ENCODE data around the gene BEST1. TPM values are rescaled to one million over a fixed set of nuclear protein-coding genes. Genes with fewer than 3 reads are reported as not detected.

Gene BEST1
- polyA plus RNA-seq, 2 donors, result 1.2 to 3.8 TPM

DNA sequence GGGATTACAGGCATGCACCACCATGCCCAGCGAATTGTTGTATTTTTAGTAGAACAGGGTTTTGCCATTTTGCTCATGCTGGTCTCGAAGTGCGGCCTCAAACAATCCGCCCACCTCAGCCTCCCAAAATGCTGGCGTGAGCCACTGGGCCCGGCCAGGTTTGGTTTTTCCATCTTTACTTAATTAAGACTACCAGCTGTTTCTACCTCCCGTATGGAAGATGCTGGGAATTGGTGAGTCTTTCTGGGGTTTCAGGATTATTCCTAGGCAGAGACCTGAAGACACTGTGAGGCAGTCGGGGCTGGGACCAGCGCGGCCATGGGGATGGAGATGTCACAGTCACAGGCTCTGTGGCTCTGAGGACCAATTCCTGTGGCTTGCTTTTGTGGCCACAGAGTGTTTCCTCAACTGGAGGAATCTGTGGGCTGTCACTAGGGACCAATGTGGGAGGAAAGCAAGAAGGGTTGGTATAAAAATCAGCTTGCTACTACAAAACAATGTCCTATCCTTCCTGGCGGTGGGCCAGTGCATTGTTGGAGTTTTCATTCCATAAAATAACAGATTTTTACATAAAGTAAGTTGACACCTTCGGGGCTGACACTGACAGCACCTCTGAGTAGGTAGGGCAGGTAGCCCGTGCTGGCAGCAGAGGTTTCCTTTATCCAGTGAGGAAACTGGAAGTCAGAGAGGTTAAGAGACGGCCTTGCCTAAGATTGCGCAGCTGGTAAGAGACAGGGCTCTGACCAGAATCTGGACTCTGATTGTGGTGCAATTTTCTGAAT lies 25.7 kb downstream of the BEST1 start:
- Histone ChIP-seq H3K36me3 (ENCODE audit: control insufficient read depth in 2 of 2, insufficient read depth in 2 of 2, low read length in 1 of 2) (no peaks in the 10 kb centered on the region), H3K9me3 (ENCODE audit: control insufficient read depth in 2 of 2, insufficient read depth in 1 of 2, low read depth in 1 of 2, low read length in 1 of 2) (no peaks in the 10 kb centered on the region), H3K27ac (ENCODE audit: low read depth in 2 of 2, low read length in 1 of 2) (no peak overlapping the region), H3K27me3 (ENCODE audit: control insufficient read depth in 1 of 2, insufficient read depth in 2 of 2, low read length in 2 of 2) (no peaks in the 10 kb centered on the region), H3K4me1 (ENCODE audit: control insufficient read depth in 2 of 2, insufficient read depth in 2 of 2, low read length in 1 of 2) (peaks cover 19 to 30% of the 10 kb centered on the region in 2 donors), H3K4me3 (ENCODE audit: low read depth in 1 of 2, low read length in 2 of 2) (no peak overlapping the region)
- 62 to 78% methylated on average over 15 of the region's 15 CpGs for WGBS, 2 donors

DNA sequence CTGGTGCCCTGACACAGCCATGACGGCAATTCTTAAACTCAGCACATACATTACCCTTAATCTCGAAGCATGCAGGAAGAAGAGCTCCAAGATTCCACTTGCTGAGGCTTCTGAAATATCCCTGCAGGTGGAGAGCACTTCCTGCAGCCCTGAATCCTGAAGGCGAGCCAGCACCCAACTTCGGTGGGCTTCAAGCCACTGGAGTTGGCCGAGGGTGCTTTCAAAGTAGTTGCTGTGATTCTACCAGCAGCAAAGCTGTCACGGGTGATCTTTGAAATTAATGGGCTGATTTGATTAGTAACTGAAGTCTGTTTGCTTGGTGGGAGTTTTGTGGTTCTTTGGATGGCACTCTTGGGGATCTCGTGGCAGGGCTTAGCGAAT lies 26.3 kb downstream of the BEST1 start:
- Histone ChIP-seq H3K4me1 (ENCODE audit: control insufficient read depth in 2 of 2, insufficient read depth in 2 of 2, low read length in 1 of 2) (peaks cover 15 to 24% of the 10 kb centered on the region in 2 donors), H3K9me3 (ENCODE audit: control insufficient read depth in 2 of 2, insufficient read depth in 1 of 2, low read depth in 1 of 2, low read length in 1 of 2) (no peaks in the 10 kb centered on the region), H3K4me3 (ENCODE audit: low read depth in 1 of 2, low read length in 2 of 2) (no peak overlapping the region), H3K36me3 (ENCODE audit: control insufficient read depth in 2 of 2, insufficient read depth in 2 of 2, low read length in 1 of 2) (no peaks in the 10 kb centered on the region), H3K27me3 (ENCODE audit: control insufficient read depth in 1 of 2, insufficient read depth in 2 of 2, low read length in 2 of 2) (no peaks in the 10 kb centered on the region), H3K27ac (ENCODE audit: low read depth in 2 of 2, low read length in 1 of 2) (no peak overlapping the region)
- WGBS, 2 donors, result 77 to 89% methylated on average over 8 of the region's 8 CpGs

DNA sequence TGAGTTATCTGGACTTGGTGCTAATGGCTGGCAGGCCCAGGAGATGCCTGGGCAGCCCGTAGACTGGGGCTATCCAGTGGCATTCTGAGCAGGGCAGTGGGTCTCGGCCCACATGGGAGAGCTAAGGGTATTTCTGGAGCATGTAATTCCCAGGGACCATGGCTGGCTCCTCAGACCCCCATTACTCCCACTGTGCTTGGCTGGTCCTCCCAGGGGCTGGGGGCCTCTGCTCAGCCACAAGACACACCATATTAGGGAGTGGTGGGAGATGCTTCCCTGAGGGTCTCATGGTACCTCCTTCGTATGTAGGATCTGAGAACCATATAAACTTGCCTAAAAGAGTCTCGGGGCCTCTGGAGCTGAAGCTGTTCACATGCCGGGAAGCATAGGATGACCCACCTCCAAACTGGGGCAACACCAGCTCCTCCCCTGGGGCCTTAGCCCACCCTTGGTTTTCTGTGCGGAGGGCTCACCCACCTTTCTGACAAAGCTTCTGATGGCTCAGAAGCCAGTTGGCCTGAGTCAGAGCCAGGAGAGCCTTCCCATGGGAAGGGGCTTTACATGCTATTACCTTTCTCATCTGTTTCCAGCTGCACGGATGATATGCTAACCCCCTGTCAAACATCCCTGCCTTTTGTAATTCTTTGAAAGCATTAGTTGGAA lies 26.8 kb downstream of the BEST1 start:
- Histone ChIP-seq H3K4me1 (ENCODE audit: control insufficient read depth in 2 of 2, insufficient read depth in 2 of 2, low read length in 1 of 2) (peaks cover 15 to 21% of the 10 kb centered on the region in 2 donors), H3K27ac (ENCODE audit: low read depth in 2 of 2, low read length in 1 of 2) (no peak overlapping the region), H3K36me3 (ENCODE audit: control insufficient read depth in 2 of 2, insufficient read depth in 2 of 2, low read length in 1 of 2) (no peaks in the 10 kb centered on the region), H3K9me3 (ENCODE audit: control insufficient read depth in 2 of 2, insufficient read depth in 1 of 2, low read depth in 1 of 2, low read length in 1 of 2) (no peaks in the 10 kb centered on the region), H3K27me3 (ENCODE audit: control insufficient read depth in 1 of 2, insufficient read depth in 2 of 2, low read length in 2 of 2) (no peaks in the 10 kb centered on the region), H3K4me3 (ENCODE audit: low read depth in 1 of 2, low read length in 2 of 2) (no peak overlapping the region)
- WGBS, 2 donors, result 73 to 77% methylated on average over 7 of the region's 7 CpGs

DNA sequence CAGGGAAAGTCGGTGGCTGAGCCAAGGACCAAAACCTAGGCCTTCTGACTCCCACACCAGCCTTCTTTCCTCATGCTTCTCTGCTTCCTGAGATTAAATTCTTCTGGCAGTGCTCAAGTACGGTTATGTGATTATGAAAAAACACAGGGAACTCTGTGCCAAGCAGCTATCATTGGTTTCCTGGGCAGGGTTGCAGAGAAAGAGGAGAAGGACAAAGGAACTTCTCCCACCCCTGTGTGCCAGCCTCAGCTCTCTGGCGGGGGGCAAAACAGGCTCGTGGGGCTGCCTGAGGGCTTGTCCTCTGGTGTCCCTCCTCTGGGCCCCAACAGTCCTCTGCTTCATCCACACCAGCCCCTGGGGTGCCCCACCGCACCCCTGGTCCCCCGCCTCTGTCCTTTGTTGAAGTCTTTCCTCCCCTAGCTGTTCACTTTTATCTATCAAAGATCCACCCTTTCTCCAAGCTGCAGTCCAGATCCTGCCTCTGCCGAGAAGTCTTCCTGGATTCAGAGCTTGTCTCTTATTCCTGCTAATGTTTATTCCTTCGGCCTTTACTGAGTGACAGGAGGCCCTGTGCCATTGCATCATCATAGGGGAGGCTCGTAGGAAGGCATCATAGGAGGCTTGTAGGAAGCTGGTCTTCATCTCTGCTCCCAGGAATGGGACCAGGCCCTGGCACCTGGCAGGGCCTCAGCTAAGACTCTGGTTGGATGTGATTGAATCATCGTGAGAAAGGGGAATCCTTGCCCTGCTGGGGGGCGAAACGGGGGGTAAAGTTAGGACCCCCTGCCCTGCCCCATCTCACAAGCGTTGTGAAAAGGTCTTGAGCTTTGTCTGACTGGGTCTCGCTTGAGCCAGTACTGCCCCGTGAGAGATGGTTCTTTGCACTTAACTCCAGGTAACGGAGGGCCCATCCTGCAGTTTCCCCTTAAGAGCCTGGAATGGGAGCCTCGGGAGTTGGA lies 28.8 kb downstream of the BEST1 start:
- WGBS, 2 donors, result 64 to 68% methylated on average over 17 of the region's 17 CpGs
- Histone ChIP-seq H3K36me3 (ENCODE audit: control insufficient read depth in 2 of 2, insufficient read depth in 2 of 2, low read length in 1 of 2) (no peaks in the 10 kb centered on the region), H3K27ac (ENCODE audit: low read depth in 2 of 2, low read length in 1 of 2) (peak overlapping the region; percentile 49 to 65), H3K4me1 (ENCODE audit: control insufficient read depth in 2 of 2, insufficient read depth in 2 of 2, low read length in 1 of 2) (peaks cover 6 to 9% of the 10 kb centered on the region in 2 donors), H3K9me3 (ENCODE audit: control insufficient read depth in 2 of 2, insufficient read depth in 1 of 2, low read depth in 1 of 2, low read length in 1 of 2) (no peaks in the 10 kb centered on the region), H3K27me3 (ENCODE audit: control insufficient read depth in 1 of 2, insufficient read depth in 2 of 2, low read length in 2 of 2) (no peaks in the 10 kb centered on the region), H3K4me3 (ENCODE audit: low read depth in 1 of 2, low read length in 2 of 2) (no peak overlapping the region)

DNA sequence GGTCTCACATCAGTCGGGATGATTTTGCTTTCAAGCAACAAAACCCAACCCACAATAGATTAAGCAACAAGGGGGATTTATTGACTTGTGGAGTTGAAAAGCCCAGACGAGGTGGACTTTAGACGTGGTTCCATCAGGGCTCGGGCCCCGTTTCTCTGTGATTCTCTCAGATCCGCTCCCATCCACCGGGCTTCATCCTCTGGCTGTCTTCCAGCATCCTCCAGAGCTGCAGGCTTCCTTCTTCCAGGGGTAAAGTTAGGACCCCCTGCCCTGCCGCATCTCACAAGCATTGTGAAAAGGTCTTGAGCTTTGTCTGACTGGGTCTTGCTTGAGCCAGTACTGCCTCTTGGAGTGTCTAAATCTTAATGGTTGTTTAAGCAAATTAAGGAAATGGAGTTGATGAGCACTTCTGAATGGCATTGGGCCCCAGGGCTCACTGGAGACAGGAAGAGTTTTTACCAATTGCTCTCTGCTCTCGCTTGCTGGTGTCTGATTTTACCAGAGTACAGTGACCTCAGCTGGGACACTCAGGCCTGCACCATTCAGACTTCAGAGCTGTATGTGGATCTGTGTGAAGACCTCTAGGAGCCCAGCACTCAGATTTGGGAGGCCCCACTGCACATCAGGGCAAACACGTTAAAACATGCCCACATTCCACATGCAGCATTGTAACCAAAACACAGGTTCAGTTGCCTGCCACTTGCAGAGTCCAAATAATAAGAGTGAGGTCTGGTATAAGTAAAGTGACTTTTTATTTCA lies 30.8 kb downstream of the BEST1 start:
- Histone ChIP-seq H3K27ac (ENCODE audit: low read depth in 2 of 2, low read length in 1 of 2) (peak overlapping the region; percentile 51 to 60), H3K4me3 (ENCODE audit: low read depth in 1 of 2, low read length in 2 of 2) (no peak overlapping the region), H3K36me3 (ENCODE audit: control insufficient read depth in 2 of 2, insufficient read depth in 2 of 2, low read length in 1 of 2) (no peaks in the 10 kb centered on the region), H3K27me3 (ENCODE audit: control insufficient read depth in 1 of 2, insufficient read depth in 2 of 2, low read length in 2 of 2) (no peaks in the 10 kb centered on the region), H3K9me3 (ENCODE audit: control insufficient read depth in 2 of 2, insufficient read depth in 1 of 2, low read depth in 1 of 2, low read length in 1 of 2) (no peaks in the 10 kb centered on the region), H3K4me1 (ENCODE audit: control insufficient read depth in 2 of 2, insufficient read depth in 2 of 2, low read length in 1 of 2) (peaks cover 0 to 8% of the 10 kb centered on the region in 2 donors)
- WGBS, 2 donors, result 65 to 73% methylated on average over 10 of the region's 10 CpGs

DNA sequence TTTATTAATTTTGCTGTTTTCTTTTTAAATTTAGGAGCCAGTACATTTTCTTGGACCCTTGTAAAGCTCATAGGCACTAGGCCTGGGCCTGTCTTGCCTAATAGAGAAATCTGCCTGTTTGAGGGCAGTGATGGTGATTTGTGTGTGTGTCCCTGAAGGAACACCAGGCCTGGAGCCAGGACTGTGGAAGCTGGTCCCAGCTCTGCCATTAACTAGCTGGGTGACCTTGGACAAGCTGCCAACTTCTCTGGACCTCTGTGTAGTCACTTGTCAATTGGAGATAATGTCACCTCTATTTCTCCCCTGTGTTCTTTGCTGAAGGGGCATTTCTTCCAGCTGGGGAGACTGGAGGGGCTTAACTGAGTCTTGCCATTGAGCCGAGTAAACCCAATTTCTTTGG lies 33.3 kb downstream of the BEST1 start:
- WGBS, 2 donors, result 80 to 94% methylated on average over 1 of the region's 1 CpG
- no peak overlapping the region for H3K4me3 ChIP-seq (ENCODE audit: low read depth in 1 of 2, low read length in 2 of 2)
- no peak overlapping the region for H3K27ac ChIP-seq (ENCODE audit: low read depth in 2 of 2, low read length in 1 of 2)
- H3K36me3 ChIP-seq (ENCODE audit: control insufficient read depth in 2 of 2, insufficient read depth in 2 of 2, low read length in 1 of 2), result no peaks in the 10 kb centered on the region
- H3K4me1 ChIP-seq (ENCODE audit: control insufficient read depth in 2 of 2, insufficient read depth in 2 of 2, low read length in 1 of 2), result peaks cover 0 to 6% of the 10 kb centered on the region in 2 donors
- H3K9me3 ChIP-seq (ENCODE audit: control insufficient read depth in 2 of 2, insufficient read depth in 1 of 2, low read depth in 1 of 2, low read length in 1 of 2), result no peaks in the 10 kb centered on the region
- no peaks in the 10 kb centered on the region for H3K27me3 ChIP-seq (ENCODE audit: control insufficient read depth in 1 of 2, insufficient read depth in 2 of 2, low read length in 2 of 2)

DNA sequence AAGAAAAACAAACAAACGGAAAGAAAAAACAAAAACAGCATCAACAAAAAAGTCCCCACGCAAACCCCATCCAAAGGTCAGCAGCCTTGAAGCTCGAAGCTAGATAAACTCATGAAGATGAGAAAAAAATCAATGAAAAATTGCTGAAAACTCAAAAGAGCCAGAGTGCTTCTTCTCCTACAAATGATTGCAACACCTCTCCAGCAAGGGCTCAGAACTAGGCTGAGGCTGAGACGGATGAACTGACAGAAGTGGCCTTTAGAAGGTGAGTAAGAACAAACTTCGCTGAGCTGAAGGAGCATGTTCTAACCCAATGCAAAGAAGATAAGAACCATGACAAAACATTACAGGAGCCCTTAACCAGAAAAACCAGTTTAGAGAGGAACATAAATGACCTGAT lies 35.7 kb downstream of the BEST1 start:
- Histone ChIP-seq H3K4me1 (ENCODE audit: control insufficient read depth in 2 of 2, insufficient read depth in 2 of 2, low read length in 1 of 2) (no peaks in the 10 kb centered on the region), H3K4me3 (ENCODE audit: low read depth in 1 of 2, low read length in 2 of 2) (no peak overlapping the region), H3K27ac (ENCODE audit: low read depth in 2 of 2, low read length in 1 of 2) (peak overlapping the region in 1 of 2 donors; percentile 31), H3K36me3 (ENCODE audit: control insufficient read depth in 2 of 2, insufficient read depth in 2 of 2, low read length in 1 of 2) (no peaks in the 10 kb centered on the region), H3K9me3 (ENCODE audit: control insufficient read depth in 2 of 2, insufficient read depth in 1 of 2, low read depth in 1 of 2, low read length in 1 of 2) (no peaks in the 10 kb centered on the region), H3K27me3 (ENCODE audit: control insufficient read depth in 1 of 2, insufficient read depth in 2 of 2, low read length in 2 of 2) (no peaks in the 10 kb centered on the region)
- WGBS, 2 donors, result 62 to 72% methylated on average over 5 of the region's 5 CpGs

DNA sequence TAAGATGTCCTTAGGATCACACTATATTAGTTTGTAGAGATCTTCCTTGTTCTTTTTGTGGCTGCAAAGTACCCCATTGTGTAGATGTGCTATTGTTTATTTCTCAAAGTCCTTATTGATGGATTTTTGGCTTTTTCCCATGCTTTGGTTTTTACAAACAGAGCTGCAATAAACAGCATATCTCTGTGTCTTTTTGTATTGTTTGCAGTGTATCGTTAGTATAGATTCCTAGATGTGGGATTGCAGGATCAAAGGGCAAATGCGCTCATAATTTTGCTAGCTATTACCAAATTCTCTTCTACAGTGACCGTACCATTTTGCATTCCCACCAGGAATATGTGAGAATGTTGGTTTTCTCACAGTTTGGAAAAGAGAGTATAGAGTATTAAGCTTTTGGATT lies 44.8 kb downstream of the BEST1 start:
- H3K36me3 ChIP-seq (ENCODE audit: control insufficient read depth in 2 of 2, insufficient read depth in 2 of 2, low read length in 1 of 2), result peaks cover 0 to 4% of the 10 kb centered on the region in 2 donors
- peaks cover 2% of the 10 kb centered on the region in 2 donors for H3K9me3 ChIP-seq (ENCODE audit: control insufficient read depth in 2 of 2, insufficient read depth in 1 of 2, low read depth in 1 of 2, low read length in 1 of 2)
- 80 to 93% methylated on average over 3 of the region's 3 CpGs for WGBS, 2 donors
- no peaks in the 10 kb centered on the region for H3K4me1 ChIP-seq (ENCODE audit: control insufficient read depth in 2 of 2, insufficient read depth in 2 of 2, low read length in 1 of 2)
- H3K27ac ChIP-seq (ENCODE audit: low read depth in 2 of 2, low read length in 1 of 2), result no peak overlapping the region
- H3K27me3 ChIP-seq (ENCODE audit: control insufficient read depth in 1 of 2, insufficient read depth in 2 of 2, low read length in 2 of 2), result no peaks in the 10 kb centered on the region
- no peak overlapping the region for H3K4me3 ChIP-seq (ENCODE audit: low read depth in 1 of 2, low read length in 2 of 2)

DNA sequence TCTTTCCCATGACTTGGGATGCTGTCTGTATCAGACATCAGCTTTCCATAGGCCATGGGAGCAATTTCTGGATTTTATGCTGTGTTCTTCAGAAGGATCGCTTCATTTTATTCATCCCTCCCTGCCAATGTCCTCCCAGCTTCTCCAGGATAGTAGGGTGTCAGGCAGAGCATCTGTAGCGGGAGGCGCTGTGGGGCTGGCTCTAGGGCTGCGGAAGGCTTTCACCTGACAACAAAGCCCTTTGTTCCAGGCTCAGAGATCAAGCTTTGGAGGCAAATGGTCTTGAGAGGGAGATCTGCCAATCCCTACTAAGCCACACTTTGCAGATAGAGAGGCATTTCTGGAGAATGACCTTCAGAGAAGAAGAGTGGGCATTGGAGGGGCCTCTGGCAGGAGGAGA lies 46.8 kb downstream of the BEST1 start:
- WGBS, 2 donors, result 96 to 99% methylated on average over 4 of the region's 4 CpGs

More for the DNA sequence above, 46.8 kb downstream of the BEST1 start:
- Histone ChIP-seq H3K4me1 (ENCODE audit: control insufficient read depth in 2 of 2, insufficient read depth in 2 of 2, low read length in 1 of 2) (no peaks in the 10 kb centered on the region), H3K36me3 (ENCODE audit: control insufficient read depth in 2 of 2, insufficient read depth in 2 of 2, low read length in 1 of 2) (peaks cover 0 to 4% of the 10 kb centered on the region in 2 donors), H3K9me3 (ENCODE audit: control insufficient read depth in 2 of 2, insufficient read depth in 1 of 2, low read depth in 1 of 2, low read length in 1 of 2) (peaks cover 2% of the 10 kb centered on the region in 2 donors), H3K27ac (ENCODE audit: low read depth in 2 of 2, low read length in 1 of 2) (no peak overlapping the region), H3K27me3 (ENCODE audit: control insufficient read depth in 1 of 2, insufficient read depth in 2 of 2, low read length in 2 of 2) (no peaks in the 10 kb centered on the region), H3K4me3 (ENCODE audit: low read depth in 1 of 2, low read length in 2 of 2) (no peak overlapping the region)
